PC-9 (cell line): Measurements from ENCODE around the gene EEA1. TPM values are rescaled to one million over a fixed set of nuclear protein-coding genes. Genes with fewer than 3 reads are reported as not detected.

ENCODE experiments used
- BruUV-seq: library from RNA; stranded (reverse); fragments of 400-500 nt; replicated peaks from 2 replicates; lab custom pipeline; 2021; lab: Mats Ljungman, UMichigan
- CTCF ChIA-PET: fragments of 300-600 bp; sonication (Branson Sonifier 250); formaldehyde crosslinking; loops from one replicate; lab custom pipeline; 2022; ENCODE audit warnings: antibody characterized with exemption; lab: Charles Lee
- POLR2A ChIA-PET: fragments of 300-600 bp; sonication (Branson Sonifier 250); formaldehyde crosslinking; loops from one replicate; lab custom pipeline; 2022; ENCODE audit warnings: antibody characterized with exemption; ENCODE audit not compliant: unreplicated experiment; lab: Charles Lee
- DNase-seq, 2 experiments: peaks; one replicate each; pipeline versions ENCODE4 v3.0.0 to v3.0.0-alpha.2; 2015 to 2022; ENCODE audit warnings: mixed read lengths in 1 of 2
- H2AFZ ChIP-seq: fragments of 200-600 bp; sonication (generic); 2 replicates; pipeline ENCODE4 v1.8.1; 2017; ENCODE audit warnings: antibody characterized with exemption
- H3F3A ChIP-seq: fragments of 200-600 bp; sonication (generic); 2 replicates; pipeline ENCODE4 v1.8.1; 2017; ENCODE audit warnings: antibody characterized with exemption, mild to moderate bottlenecking, low read depth; ENCODE audit not compliant: insufficient read depth
- H3K27ac ChIP-seq: fragments of 200-600 bp; sonication (generic); 2 replicates; pipeline ENCODE4 v1.6.1; 2016; ENCODE audit warnings: mixed run types
- H3K27me3 ChIP-seq: fragments of 200-600 bp; sonication (generic); 2 replicates; pipeline ENCODE4 v1.6.1; 2016; ENCODE audit warnings: low read depth, mixed run types; ENCODE audit not compliant: insufficient read depth
- H3K36me3 ChIP-seq: fragments of 200-600 bp; sonication (generic); 2 replicates; pipeline ENCODE4 v1.6.1; 2016; ENCODE audit warnings: low read depth, mixed run types
- H3K4me1 ChIP-seq: fragments of 200-600 bp; sonication (generic); replicated peaks from 2 replicates; pipeline ENCODE4 v1.6.1; 2016; ENCODE audit warnings: mixed run types; ENCODE audit not compliant: insufficient read depth
- H3K4me2 ChIP-seq: fragments of 200-600 bp; sonication (generic); 2 replicates; pipeline ENCODE4 v1.6.1; 2017; ENCODE audit warnings: mixed run types
- H3K4me3 ChIP-seq: fragments of 200-600 bp; sonication (generic); 2 replicates; pipeline ENCODE4 v1.6.1; 2016; ENCODE audit warnings: mixed run types
- H3K79me2 ChIP-seq: fragments of 200-600 bp; sonication (generic); 2 replicates; pipeline ENCODE4 v1.6.1; 2017; ENCODE audit warnings: low read depth, mixed run types
- H3K9me2 ChIP-seq: fragments of 200-600 bp; sonication (generic); 2 replicates; pipeline ENCODE4 v1.8.1; 2017; ENCODE audit warnings: mild to moderate bottlenecking; ENCODE audit not compliant: insufficient read depth
- H3K9me3 ChIP-seq: fragments of 200-600 bp; sonication (generic); 2 replicates; pipeline ENCODE4 v1.8.1; 2016; ENCODE audit warnings: low read depth; ENCODE audit not compliant: insufficient read depth
- H4K20me1 ChIP-seq: fragments of 200-600 bp; sonication (generic); 2 replicates; pipeline ENCODE4 v1.8.1; 2017; ENCODE audit not compliant: insufficient read depth
- CTCF ChIP-seq: fragments of 200-600 bp; sonication (generic); conservative IDR thresholded peaks from 2 replicates; pipeline ENCODE4 v1.6.1; 2017; ENCODE audit warnings: mixed run types, antibody characterized with exemption, mild to moderate bottlenecking, moderate library complexity
- EZH2 ChIP-seq: fragments of 200-600 bp; sonication (generic); IDR thresholded peaks from 2 replicates; pipeline ENCODE4 v1.8.0; 2017; ENCODE audit warnings: antibody characterized with exemption, low read depth
- intact Hi-C: fragments of 100-400 bp; cut with micrococcal nuclease; formaldehyde crosslinking; loops from one replicate; pipeline ENCODE4 v1.10.0; 2022; ENCODE audit not compliant: unreplicated experiment
- total RNA-seq: library from RNA; stranded (reverse); gene quantifications from 2 replicates; pipeline ENCODE4 v1.2.3, GENCODE V29; 2021

EEA1 gene
- total RNA-seq, 1 experiment from 2014 or later: 15.7 TPM

DNA sequence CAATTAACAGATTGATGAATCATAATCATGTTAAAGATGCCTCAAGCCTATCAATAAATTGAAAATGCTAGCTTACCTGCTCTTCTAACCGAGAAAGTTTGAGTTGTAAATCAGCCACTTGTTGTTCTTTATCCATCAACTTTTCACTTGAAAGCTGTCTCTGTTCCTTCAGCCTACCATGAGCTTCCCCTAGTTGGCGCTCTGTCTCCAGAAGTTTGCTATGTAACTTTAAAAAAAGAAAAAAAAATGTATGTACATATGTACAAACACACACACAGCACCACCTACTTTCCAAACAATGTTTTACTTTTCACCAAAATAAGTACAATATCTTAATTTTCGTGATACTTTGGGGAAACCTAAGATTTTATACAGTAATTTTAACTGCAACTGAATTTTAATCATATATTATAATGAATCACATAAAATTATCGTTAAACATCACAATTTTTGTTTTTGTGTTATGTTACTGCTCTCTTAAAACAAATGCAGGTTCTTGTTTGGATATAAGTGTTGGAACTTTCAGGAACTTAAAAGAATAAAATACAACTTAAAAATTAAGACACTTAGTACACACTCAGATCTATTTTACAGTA is 101.2 kb downstream of the EEA1 start:
- POLR2A ChIA-PET: interaction anchor here (0.6 kb wide), 1 partner anchor 638 kb away, joined by 3 read pairs; no protein-coding TSS in a partner anchor
- H3K4me2 ChIP-seq: no peak overlapping the region
- no peak for TF ChIP-seq EZH2
- peak; percentile 77 for TF ChIP-seq CTCF
- CTCF ChIA-PET: interaction anchor here (0.5 to 0.6 kb wide), 2 partner anchors 159 to 189 kb away, joined by 3 read pairs; no protein-coding TSS in a partner anchor
- no peaks in the 10 kb centered on the region for H3F3A ChIP-seq
- H3K36me3 ChIP-seq: no peaks in the 10 kb centered on the region; the same call in 1 of the 2 replicates
- H2AFZ ChIP-seq: no peak overlapping the region
- H3K9me3 ChIP-seq: no peaks in the 10 kb centered on the region
- no peak overlapping the region for H3K4me3 ChIP-seq
- intact Hi-C loops: loop anchor here (2.0 kb wide), 1 partner anchor 159 kb away; no protein-coding TSS in a partner anchor
- peak in 1 of 2 experiments; percentile 29 for DNase-seq
- H3K27ac ChIP-seq: no peak overlapping the region
- no peaks in the 10 kb centered on the region for H4K20me1 ChIP-seq
- no TSS peak for BruUV-seq
- H3K9me2 ChIP-seq: no peaks in the 10 kb centered on the region
- no peaks in the 10 kb centered on the region for H3K79me2 ChIP-seq
- no peaks in the 10 kb centered on the region for H3K27me3 ChIP-seq
- no peaks in the 10 kb centered on the region for H3K4me1 ChIP-seq

GRCh38 chr12:92821142-92821541 is 108.0 kb downstream of the EEA1 start:
- intact Hi-C loops: no loop called here
- BruUV-seq: no TSS peak
- Histone ChIP-seq H3K36me3 (no peaks in the 10 kb centered on the region), H2AFZ (no peak overlapping the region), H3K4me1 (no peaks in the 10 kb centered on the region), H3K4me3 (no peak overlapping the region), H4K20me1 (no peaks in the 10 kb centered on the region), H3K27me3 (no peaks in the 10 kb centered on the region), H3K4me2 (no peak overlapping the region), H3F3A (no peaks in the 10 kb centered on the region), H3K79me2 (no peaks in the 10 kb centered on the region), H3K27ac (no peak overlapping the region), H3K9me2 (no peaks in the 10 kb centered on the region), H3K9me3 (no peaks in the 10 kb centered on the region)
- TF ChIP-seq EZH2 (no peak), CTCF (no peak)
- POLR2A ChIA-PET: interaction anchor here (0.7 kb wide), 1 partner anchor 28 kb away, joined by 4 read pairs; no protein-coding TSS in a partner anchor
- no peak for DNase-seq
- CTCF ChIA-PET: no interaction called here

- Histone ChIP-seq H3K27me3 (no peaks in the 10 kb centered on the region), H3K4me3 (no peak overlapping the region), H3F3A (no peaks in the 10 kb centered on the region), H3K27ac (no peak overlapping the region), H3K4me1 (no peaks in the 10 kb centered on the region), H2AFZ (no peak overlapping the region), H4K20me1 (0 out of 2 replicates have a peak, but pooled peaks cover 3% of the 10 kb centered on the region), H3K9me2 (no peaks in the 10 kb centered on the region), H3K36me3 (peaks cover 3% of the 10 kb centered on the region; the same call in 1 of the 2 replicates), H3K4me2 (no peak overlapping the region), H3K9me3 (no peaks in the 10 kb centered on the region), H3K79me2 (no peaks in the 10 kb centered on the region)
- TF ChIP-seq EZH2 (no peak), CTCF (no peak)
- BruUV-seq: no TSS peak
- POLR2A ChIA-PET: no interaction called here
- DNase-seq: no peak
- CTCF ChIA-PET: no interaction called here
- intact Hi-C loops: no loop called here
Measured at GRCh38 chr12:92814584-92814983, 114.5 kb downstream of the EEA1 start.
